Esophagus squamous epithelium (tissue), 4 donors: ENCODE measurements around the gene PDGFC.

Experiments
- CTCF ChIP-seq, 6 experiments: fragments of 450-650 bp in 4 of 6; fragments of 200-600 bp in 2 of 6; sonication (generic) in 2 of 6; IDR thresholded peaks; one replicate each; pipeline ENCODE4 v1.5.1; 2016 to 2019; ENCODE audit warnings: antibody characterized with exemption in 6 of 6, mild to moderate bottlenecking in 4 of 6, moderate library complexity in 4 of 6
- POLR2A ChIP-seq, 4 donors: fragments of 450-650 bp; IDR thresholded peaks; one replicate each; pipeline ENCODE4 v1.6.1; 2017; ENCODE audit warnings: antibody characterized with exemption in 4 of 4, mild to moderate bottlenecking in 4 of 4, moderate library complexity in 3 of 4

DNA sequence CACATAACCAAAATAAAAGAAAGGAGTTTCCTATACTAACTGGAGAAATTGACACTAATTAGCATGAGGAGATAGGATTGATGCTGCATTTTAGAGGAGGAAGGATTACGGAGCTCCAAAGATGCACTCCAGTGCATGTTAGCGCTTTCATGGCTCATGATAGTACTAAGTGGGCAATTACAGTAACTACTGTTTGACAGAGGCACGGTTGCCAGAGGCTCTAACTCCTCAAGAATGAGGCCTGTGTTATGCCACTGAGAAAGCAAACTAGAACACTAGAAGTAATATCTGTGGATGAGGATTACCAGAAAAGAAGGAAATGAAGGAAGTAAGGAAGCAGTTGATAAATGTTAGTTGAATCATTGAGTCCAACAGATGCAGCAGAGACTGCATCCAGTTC, 19.6 kb upstream of the PDGFC start:
- TF ChIP-seq CTCF (IDR thresholded peaks at IDR 0.05) (no peak), POLR2A (IDR thresholded peaks at IDR 0.05) (no peak)
